H9 (cell line): ENCODE measurements around the gene PPM1B. TPM values are rescaled to one million over a fixed set of nuclear protein-coding genes. Genes with fewer than 3 reads are reported as not detected.
A peak's percentile ranks its signal among the peaks of the same experiment; 100 is the strongest.

ENCODE experiments used
- DNase-seq: peaks from one replicate; pipeline ENCODE4 v3.0.0-alpha.2; 2017
- H2AFZ ChIP-seq: one replicate; pipeline ENCODE4 v1.6.1; 2013; ENCODE audit warnings: mild to moderate bottlenecking, low read length, control low read depth, moderate library complexity
- H2AK5ac ChIP-seq: 2 replicates; pipeline ENCODE4 v1.6.1; 2013; ENCODE audit warnings: low read length, control low read depth, mixed read lengths; ENCODE audit not compliant: insufficient read length
- H2BK120ac ChIP-seq: one replicate; pipeline ENCODE4 v1.6.1; 2013; ENCODE audit warnings: low read depth, mild to moderate bottlenecking, low read length, control low read depth, inconsistent platforms; ENCODE audit not compliant: poor library complexity, severe bottlenecking
- H2BK12ac ChIP-seq: 2 replicates; pipeline ENCODE4 v1.6.1; 2013; ENCODE audit warnings: low read length, control low read depth, mixed read lengths, low read depth; ENCODE audit not compliant: insufficient read length
- H2BK15ac ChIP-seq: 2 replicates; pipeline ENCODE4 v1.6.1; 2013; ENCODE audit warnings: low read depth, low read length, control low read depth
- H2BK20ac ChIP-seq: one replicate; pipeline ENCODE4 v1.6.1; 2013; ENCODE audit warnings: low read depth, mild to moderate bottlenecking, low read length, control low read depth, inconsistent platforms; ENCODE audit not compliant: poor library complexity, severe bottlenecking
- H2BK5ac ChIP-seq: 2 replicates; pipeline ENCODE4 v1.6.1; 2013; ENCODE audit warnings: low read length, control low read depth, mixed read lengths; ENCODE audit not compliant: insufficient read length
- H3K14ac ChIP-seq: 2 replicates; pipeline ENCODE4 v1.6.1; 2013; ENCODE audit warnings: low read length, control low read depth; ENCODE audit not compliant: insufficient read depth
- H3K18ac ChIP-seq: 2 replicates; pipeline ENCODE4 v1.6.1; 2013; ENCODE audit warnings: low read depth, mild to moderate bottlenecking, mixed read lengths, low read length, control low read depth; ENCODE audit not compliant: insufficient read length
- H3K23ac ChIP-seq: 2 replicates; pipeline ENCODE4 v1.6.1; 2013; ENCODE audit warnings: low read length, control low read depth, mixed read lengths, low read depth; ENCODE audit not compliant: insufficient read length
- H3K23me2 ChIP-seq: 2 replicates; pipeline ENCODE4 v1.6.1; 2013; ENCODE audit warnings: low read depth, mild to moderate bottlenecking, mixed read lengths, low read length, control low read depth; ENCODE audit not compliant: insufficient read length, poor library complexity, severe bottlenecking
- H3K27ac ChIP-seq: 2 replicates; pipeline ENCODE4 v1.5.1; 2013; ENCODE audit warnings: low read length, control low read depth, mixed read lengths, low read depth; ENCODE audit not compliant: insufficient read length
- H3K27me3 ChIP-seq: 2 replicates; pipeline ENCODE4 v1.6.1; 2013; ENCODE audit warnings: low read length, control low read depth, inconsistent platforms; ENCODE audit not compliant: insufficient read depth
- H3K4ac ChIP-seq: 2 replicates; pipeline ENCODE4 v1.6.1; 2013; ENCODE audit warnings: low read depth, mild to moderate bottlenecking, control low read depth, inconsistent platforms, low read length, moderate library complexity
- H3K4me1 ChIP-seq: 2 replicates; pipeline ENCODE4 v1.6.1; 2013; ENCODE audit warnings: low read length, control low read depth, inconsistent platforms; ENCODE audit not compliant: insufficient read depth
- H3K4me2 ChIP-seq: 2 replicates; pipeline ENCODE4 v1.6.1; 2013; ENCODE audit warnings: low read length, control low read depth, mixed read lengths; ENCODE audit not compliant: insufficient read length, insufficient read depth
- H3K56ac ChIP-seq: 2 replicates; pipeline ENCODE4 v1.6.1; 2013; ENCODE audit warnings: low read depth, mild to moderate bottlenecking, mixed read lengths, low read length, control low read depth; ENCODE audit not compliant: insufficient read length
- H3K79me1 ChIP-seq: 2 replicates; pipeline ENCODE4 v1.6.1; 2013; ENCODE audit warnings: low read depth, mild to moderate bottlenecking, moderate library complexity, low read length, control low read depth, inconsistent platforms; ENCODE audit not compliant: insufficient read depth, poor library complexity, severe bottlenecking
- H3K79me2 ChIP-seq: 2 replicates; pipeline ENCODE4 v1.6.1; 2013; ENCODE audit warnings: low read length, control low read depth, inconsistent platforms; ENCODE audit not compliant: insufficient read depth
- H3K9ac ChIP-seq: 2 replicates; pipeline ENCODE4 v1.6.1; 2013; ENCODE audit warnings: low read length, control low read depth, mixed read lengths; ENCODE audit not compliant: insufficient read length; ENCODE audit errors: extremely low read depth
- H3K9me3 ChIP-seq: one replicate; pipeline ENCODE4 v1.6.1; 2013; ENCODE audit warnings: low read depth, low read length, inconsistent platforms; ENCODE audit not compliant: control insufficient read depth
- H3T11ph ChIP-seq: one replicate; pipeline ENCODE4 v1.6.1; 2013; ENCODE audit warnings: mild to moderate bottlenecking, low read length, control low read depth, inconsistent platforms
- H4K20me1 ChIP-seq: one replicate; pipeline ENCODE4 v1.6.1; 2013; ENCODE audit not compliant: control insufficient read depth, insufficient read length, insufficient read depth
- H4K5ac ChIP-seq: 2 replicates; pipeline ENCODE4 v1.6.1; 2013; ENCODE audit warnings: low read depth, mild to moderate bottlenecking, mixed read lengths, low read length, control low read depth; ENCODE audit not compliant: insufficient read length
- H4K8ac ChIP-seq: replicated peaks from 2 replicates; pipeline ENCODE4 v1.6.1; 2013; ENCODE audit warnings: low read length, control low read depth, mixed read lengths, low read depth; ENCODE audit not compliant: insufficient read length
- H4K91ac ChIP-seq: 2 replicates; pipeline ENCODE4 v1.6.1; 2013; ENCODE audit warnings: low read depth, mild to moderate bottlenecking, moderate library complexity, mixed read lengths, low read length, control low read depth; ENCODE audit not compliant: insufficient read length
- H3K27ac Mint-ChIP-seq, 3 experiments: 2 replicates in 2 of 3; 3 replicates in 1 of 3; pipeline ENCODE4 v1.8.0; 2020 to 2021; ENCODE audit warnings: mixed read lengths in 3 of 3, mild to moderate bottlenecking in 1 of 3, moderate library complexity in 1 of 3
- H3K27me3 Mint-ChIP-seq: 2 replicates; pipeline ENCODE4 v1.8.0; 2021; ENCODE audit warnings: low read depth, mild to moderate bottlenecking, moderate library complexity, mixed read lengths
- H3K36me3 Mint-ChIP-seq, 3 experiments: 2 replicates in 2 of 3; 3 replicates in 1 of 3; pipeline ENCODE4 v1.8.0; 2020 to 2021; ENCODE audit warnings: low read depth in 3 of 3, mixed read lengths in 3 of 3; ENCODE audit not compliant: insufficient read depth in 1 of 3
- H3K4me1 Mint-ChIP-seq, 2 experiments: 2 replicates each; pipeline ENCODE4 v1.8.0; 2020; ENCODE audit warnings: mixed read lengths in 2 of 2
- H3K4me3 Mint-ChIP-seq, 2 experiments: 2 replicates in 1 of 2; 3 replicates in 1 of 2; pipeline ENCODE4 v1.8.0; 2020 to 2021; ENCODE audit warnings: mild to moderate bottlenecking in 2 of 2, mixed read lengths in 2 of 2, moderate library complexity in 1 of 2
- H3K9me3 Mint-ChIP-seq, 2 experiments: 2 replicates in 1 of 2; 3 replicates in 1 of 2; pipeline ENCODE4 v1.8.0; 2020; ENCODE audit warnings: mild to moderate bottlenecking in 2 of 2, mixed read lengths in 2 of 2, moderate library complexity in 1 of 2
- total RNA-seq: library from RNA; stranded (reverse); gene quantifications from 2 replicates; pipeline ENCODE4 v1.2.1, GENCODE V29; 2021
- TF ChIP-seq, protein P1 (sequence below): fragments of 200-600 bp; sonication (generic); conservative IDR thresholded peaks from 3 replicates; pipeline ENCODE4 v1.8.0; 2021; ENCODE audit warnings: antibody characterized with exemption, mild to moderate bottlenecking

PPM1B gene
- total RNA-seq, 1 experiment from 2014 or later = 156 TPM

DNA sequence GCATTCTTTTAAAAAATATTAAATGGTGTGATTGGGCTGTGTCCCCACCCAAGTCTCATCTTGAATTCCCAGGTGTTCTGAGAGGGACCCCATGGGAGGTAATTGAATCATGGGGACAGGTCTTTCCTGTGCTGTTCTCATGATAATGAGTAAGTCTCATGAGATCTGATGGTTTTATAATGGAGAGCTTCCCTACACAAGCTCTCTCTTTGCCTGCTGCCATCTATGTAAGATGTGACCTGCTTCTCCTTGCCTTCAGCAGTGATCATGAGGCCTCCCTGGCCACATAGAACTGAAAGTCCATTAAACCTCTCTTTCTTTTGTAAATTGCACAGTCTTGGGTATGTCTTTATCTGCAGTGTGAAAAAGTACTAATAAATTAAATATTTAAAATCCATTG, 10.3 kb downstream of the PPM1B start:
- H3K27me3 Mint-ChIP-seq = no peaks in the 10 kb centered on the region

More for the DNA sequence above, 10.3 kb downstream of the PPM1B start:
- H3K4ac ChIP-seq = no peak overlapping the region
- H3K23ac ChIP-seq = no peak overlapping the region
- DNase-seq = no peak
- H3K4me2 ChIP-seq = no peak overlapping the region
- Mint-ChIP-seq H3K27ac (peak overlapping the region in 2 of 3 experiments; percentile 66 to 68; a peak in 1 of 7 replicates), H3K36me3 (peaks cover 44 to 58% (median 45%) of the 10 kb centered on the region in 3 experiments), H3K4me3 (no peak overlapping the region), H3K9me3 (peaks cover 6 to 15% of the 10 kb centered on the region in 2 experiments; a peak in 4 of 5 replicates), H3K4me1 (peaks cover 58 to 60% of the 10 kb centered on the region in 2 experiments)
- no peak overlapping the region for H3K9ac ChIP-seq
- no peak overlapping the region for H3K56ac ChIP-seq
- no peaks in the 10 kb centered on the region for H4K20me1 ChIP-seq
- no peak overlapping the region for H3K14ac ChIP-seq
- no peak overlapping the region for H2BK20ac ChIP-seq
- no peak overlapping the region for H2AFZ ChIP-seq
- H3T11ph ChIP-seq = no peak overlapping the region
- H2BK5ac ChIP-seq = no peak overlapping the region
- no peak overlapping the region for H2BK12ac ChIP-seq
- no peaks in the 10 kb centered on the region for H3K79me1 ChIP-seq
- H4K5ac ChIP-seq = no peak overlapping the region
- H3K27ac ChIP-seq = no peak overlapping the region
- H3K9me3 ChIP-seq = no peaks in the 10 kb centered on the region
- H3K27me3 ChIP-seq = no peaks in the 10 kb centered on the region
- H3K79me2 ChIP-seq = peaks cover 71% of the 10 kb centered on the region
- no peak overlapping the region for H4K91ac ChIP-seq
- no peak overlapping the region for H2BK15ac ChIP-seq
- H3K23me2 ChIP-seq = no peaks in the 10 kb centered on the region
- no peak overlapping the region for H2AK5ac ChIP-seq
- no peak overlapping the region for H3K18ac ChIP-seq
- no peak overlapping the region for H4K8ac ChIP-seq
- TF ChIP-seq, protein P1, sequence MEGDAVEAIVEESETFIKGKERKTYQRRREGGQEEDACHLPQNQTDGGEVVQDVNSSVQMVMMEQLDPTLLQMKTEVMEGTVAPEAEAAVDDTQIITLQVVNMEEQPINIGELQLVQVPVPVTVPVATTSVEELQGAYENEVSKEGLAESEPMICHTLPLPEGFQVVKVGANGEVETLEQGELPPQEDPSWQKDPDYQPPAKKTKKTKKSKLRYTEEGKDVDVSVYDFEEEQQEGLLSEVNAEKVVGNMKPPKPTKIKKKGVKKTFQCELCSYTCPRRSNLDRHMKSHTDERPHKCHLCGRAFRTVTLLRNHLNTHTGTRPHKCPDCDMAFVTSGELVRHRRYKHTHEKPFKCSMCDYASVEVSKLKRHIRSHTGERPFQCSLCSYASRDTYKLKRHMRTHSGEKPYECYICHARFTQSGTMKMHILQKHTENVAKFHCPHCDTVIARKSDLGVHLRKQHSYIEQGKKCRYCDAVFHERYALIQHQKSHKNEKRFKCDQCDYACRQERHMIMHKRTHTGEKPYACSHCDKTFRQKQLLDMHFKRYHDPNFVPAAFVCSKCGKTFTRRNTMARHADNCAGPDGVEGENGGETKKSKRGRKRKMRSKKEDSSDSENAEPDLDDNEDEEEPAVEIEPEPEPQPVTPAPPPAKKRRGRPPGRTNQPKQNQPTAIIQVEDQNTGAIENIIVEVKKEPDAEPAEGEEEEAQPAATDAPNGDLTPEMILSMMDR = no peak
- peaks cover 4% of the 10 kb centered on the region; the same call in 1 of the 2 replicates for H3K4me1 ChIP-seq
- no peak overlapping the region for H2BK120ac ChIP-seq
